ENCODE results near the gene RELB. TPM values are rescaled to one million over a fixed set of nuclear protein-coding genes. Genes with fewer than 3 reads are reported as not detected.

The RELB gene
- total RNA-seq, 2 donors from 2014 or later, result 9.5 to 14.5 TPM

- 90 to 97% methylated on average over 3 to 4 of the region's 4 CpGs for WGBS, 2 experiments (ENCODE audit: insufficient coverage in 1 of 2, insufficient read length in 1 of 2)
Measured at GRCh38 chr19:45023048-45023447, 21.8 kb downstream of the RELB start.

GRCh38 chr19:45025264-45025663, 24.0 kb downstream of the RELB start:
- peaks cover 27% of the 10 kb centered on the region for H3K36me3 Mint-ChIP-seq (ENCODE audit: low read depth)

More at GRCh38 chr19:45023048-45023447, 21.8 kb downstream of the RELB start:
- TF ChIP-seq CTCF (conservative IDR thresholded peaks at IDR 0.05), result no peak
- H3K4me3 Mint-ChIP-seq, result no peak overlapping the region
- Histone ChIP-seq H3K4me1 (ENCODE audit: control insufficient read depth, insufficient read depth, low read length) (no peaks in the 10 kb centered on the region), H3K36me3 (ENCODE audit: control insufficient read depth, insufficient read depth, low read length) (peaks cover 6% of the 10 kb centered on the region), H3K27ac (ENCODE audit: low read depth, low read length) (no peak overlapping the region), H3K27me3 (ENCODE audit: control insufficient read depth, insufficient read depth, low read length, poor library complexity, severe bottlenecking) (no peaks in the 10 kb centered on the region), H3K9ac (ENCODE audit: extremely low read depth, low read length, poor library complexity, severe bottlenecking) (no peak overlapping the region), H3K4me3 (ENCODE audit: low read length) (no peak overlapping the region), H3K9me3 (ENCODE audit: control insufficient read depth, low read length) (no peaks in the 10 kb centered on the region)
- H3K27me3 Mint-ChIP-seq (ENCODE audit: insufficient read depth), result no peaks in the 10 kb centered on the region
- H3K4me1 Mint-ChIP-seq, result no peaks in the 10 kb centered on the region
- no peak for DNase-seq
- no peak overlapping the region for H3K27ac Mint-ChIP-seq
- peaks cover 27% of the 10 kb centered on the region for H3K36me3 Mint-ChIP-seq (ENCODE audit: low read depth)
- H3K9me3 Mint-ChIP-seq, result no peaks in the 10 kb centered on the region

GRCh38 chr19:45027371-45027770, 26.1 kb downstream of the RELB start:
- Mint-ChIP-seq H3K4me3 (no peak overlapping the region), H3K4me1 (no peaks in the 10 kb centered on the region), H3K27me3 (ENCODE audit: insufficient read depth) (no peaks in the 10 kb centered on the region), H3K27ac (no peak overlapping the region), H3K36me3 (ENCODE audit: low read depth) (peaks cover 38% of the 10 kb centered on the region), H3K9me3 (no peaks in the 10 kb centered on the region)
- Histone ChIP-seq H3K27me3 (ENCODE audit: control insufficient read depth, insufficient read depth, low read length, poor library complexity, severe bottlenecking) (no peaks in the 10 kb centered on the region), H3K9me3 (ENCODE audit: control insufficient read depth, low read length) (peaks cover 6% of the 10 kb centered on the region), H3K27ac (ENCODE audit: low read depth, low read length) (no peak overlapping the region), H3K9ac (ENCODE audit: extremely low read depth, low read length, poor library complexity, severe bottlenecking) (no peak overlapping the region), H3K4me3 (ENCODE audit: low read length) (no peak overlapping the region), H3K36me3 (ENCODE audit: control insufficient read depth, insufficient read depth, low read length) (peaks cover 15% of the 10 kb centered on the region), H3K4me1 (ENCODE audit: control insufficient read depth, insufficient read depth, low read length) (no peaks in the 10 kb centered on the region)
- no peak for DNase-seq
- 89 to 100% methylated on average over 1 to 2 of the region's 2 CpGs for WGBS, 2 experiments (ENCODE audit: insufficient coverage in 1 of 2, insufficient read length in 1 of 2)
- TF ChIP-seq CTCF (conservative IDR thresholded peaks at IDR 0.05), result no peak

More at GRCh38 chr19:45025264-45025663, 24.0 kb downstream of the RELB start:
- H3K27me3 ChIP-seq (ENCODE audit: control insufficient read depth, insufficient read depth, low read length, poor library complexity, severe bottlenecking), result no peaks in the 10 kb centered on the region
- Mint-ChIP-seq H3K27ac (no peak overlapping the region), H3K4me3 (no peak overlapping the region), H3K4me1 (no peaks in the 10 kb centered on the region), H3K9me3 (no peaks in the 10 kb centered on the region), H3K27me3 (ENCODE audit: insufficient read depth) (no peaks in the 10 kb centered on the region)
- DNase-seq, result no peak
- TF ChIP-seq CTCF (conservative IDR thresholded peaks at IDR 0.05), result no peak
- no peak overlapping the region for H3K27ac ChIP-seq (ENCODE audit: low read depth, low read length)
- H3K36me3 ChIP-seq (ENCODE audit: control insufficient read depth, insufficient read depth, low read length), result peaks cover 2% of the 10 kb centered on the region
- H3K9ac ChIP-seq (ENCODE audit: extremely low read depth, low read length, poor library complexity, severe bottlenecking), result no peak overlapping the region
- H3K4me3 ChIP-seq (ENCODE audit: low read length), result no peak overlapping the region
- H3K9me3 ChIP-seq (ENCODE audit: control insufficient read depth, low read length), result no peaks in the 10 kb centered on the region
- WGBS, 2 experiments (ENCODE audit: insufficient coverage in 1 of 2, insufficient read length in 1 of 2), result 90 to 100% methylated on average over 4 to 8 of the region's 9 CpGs
- no peaks in the 10 kb centered on the region for H3K4me1 ChIP-seq (ENCODE audit: control insufficient read depth, insufficient read depth, low read length)
